Measurements from ENCODE around the gene SFT2D3.

SFT2D3 gene

DNA sequence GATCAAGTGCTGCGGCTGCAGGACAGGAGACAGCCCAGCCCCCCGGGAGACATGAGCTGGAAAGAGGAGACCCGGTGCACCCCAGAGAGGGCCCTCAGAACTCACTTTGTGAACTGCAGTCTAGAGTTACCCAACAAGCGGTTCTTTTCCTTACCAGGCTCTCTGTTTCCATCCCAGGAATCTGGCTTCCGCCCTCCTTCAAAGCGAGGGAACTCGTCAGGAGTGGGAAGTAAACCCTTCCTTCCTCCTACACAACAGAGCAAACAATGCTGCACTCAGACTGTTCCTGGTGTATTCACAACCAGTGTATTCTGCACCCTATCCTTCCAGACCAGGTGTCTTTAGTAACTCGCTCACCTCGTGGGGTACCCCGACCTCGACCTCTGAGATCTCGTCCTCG lies 8.0 kb downstream of the SFT2D3 start:
- no peak for DNase-seq (ENCODE audit: low read depth)

DNA sequence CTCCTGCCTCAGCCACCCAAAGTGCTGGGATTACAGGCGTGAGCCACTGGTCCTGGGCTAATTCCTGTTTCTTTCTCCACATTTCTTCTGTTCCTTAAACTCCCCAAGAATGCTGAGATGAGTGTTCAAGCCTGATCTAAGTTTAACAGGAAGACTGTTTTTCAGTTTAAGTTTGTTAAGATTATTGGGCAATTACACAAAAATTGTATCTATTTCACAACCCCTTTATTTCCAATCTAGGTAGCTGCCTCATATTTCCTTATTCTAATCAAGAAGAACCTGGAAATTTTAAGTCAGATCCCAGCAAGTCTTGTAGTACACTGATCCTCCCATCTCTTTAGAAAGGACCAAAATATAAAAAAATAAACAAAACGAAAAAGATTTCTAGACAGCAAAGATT lies 11.7 kb downstream of the SFT2D3 start:
- DNase-seq (ENCODE audit: low read depth): no peak

DNA sequence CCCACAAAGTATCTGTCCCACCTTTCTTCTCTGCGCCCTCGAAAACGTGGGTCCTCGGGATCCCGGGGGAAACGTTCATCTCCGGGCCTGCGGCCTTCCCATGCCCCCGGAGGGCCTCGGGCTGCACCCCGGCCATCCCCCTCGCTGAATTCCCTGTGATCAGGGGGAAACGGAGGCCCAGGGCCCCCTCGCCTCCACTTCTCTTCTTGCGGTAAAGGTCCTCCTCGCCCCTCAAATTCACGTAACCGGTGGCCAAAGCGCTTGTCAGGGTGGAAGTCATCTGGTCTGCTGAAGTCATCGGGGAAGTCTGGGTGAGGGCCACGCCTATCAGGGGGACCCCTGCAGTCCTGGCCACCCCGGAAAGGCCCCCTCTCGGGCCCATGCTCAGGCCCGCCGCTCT lies 12.3 kb downstream of the SFT2D3 start:
- no peak for DNase-seq (ENCODE audit: low read depth)

DNA sequence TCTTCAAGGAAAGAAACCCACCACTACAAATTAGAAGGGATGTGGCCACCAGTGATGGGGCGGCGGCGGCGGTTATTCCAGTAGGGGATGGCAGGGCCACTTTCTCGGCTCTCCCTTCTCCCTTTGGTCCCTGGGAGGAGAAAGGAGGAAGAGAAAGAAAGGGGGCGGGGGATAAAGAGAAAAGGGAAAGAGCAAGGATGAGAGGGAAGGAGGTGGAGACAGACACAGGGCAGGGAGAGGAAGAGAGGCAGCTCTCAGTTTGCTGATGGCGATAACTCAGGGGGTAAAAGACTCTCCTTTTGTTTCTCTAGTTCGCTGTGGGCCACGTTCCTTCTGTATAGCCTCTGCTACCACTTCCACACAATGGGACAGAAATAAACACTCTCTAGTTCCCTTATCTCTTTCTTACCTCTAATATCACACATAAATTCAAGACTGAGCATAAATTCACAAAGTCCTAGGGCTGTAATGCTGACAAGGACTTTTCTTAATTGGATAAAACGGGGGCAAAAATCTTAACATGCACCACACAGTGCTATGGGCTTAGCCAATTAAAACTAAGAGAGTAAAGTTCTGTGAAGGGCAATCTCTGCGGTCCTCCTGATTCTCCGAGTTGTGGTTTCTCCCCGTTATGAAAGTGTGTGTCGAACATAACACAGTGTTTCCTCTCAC lies 14.6 kb downstream of the SFT2D3 start:
- DNase-seq (ENCODE audit: low read depth): no peak

DNA sequence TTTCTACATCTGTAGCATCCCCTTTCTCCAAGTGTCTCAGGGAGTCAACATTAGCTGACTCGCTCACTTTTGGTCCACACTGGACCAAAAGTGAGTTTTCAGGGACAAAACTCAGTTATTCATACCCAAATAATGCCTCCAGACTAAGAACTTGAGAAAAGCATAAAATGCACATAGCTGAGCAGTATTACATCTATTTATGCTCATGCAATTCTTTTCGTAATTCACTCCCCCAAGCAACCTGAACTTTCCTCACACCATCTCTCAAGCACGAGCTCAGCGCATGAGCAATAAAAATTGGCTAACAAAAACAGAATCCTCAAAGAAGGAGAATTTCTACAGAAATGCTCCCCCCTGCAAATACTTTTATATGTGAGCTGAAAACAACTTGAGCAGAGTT lies 17.0 kb downstream of the SFT2D3 start:
- DNase-seq (ENCODE audit: low read depth): no peak

DNA sequence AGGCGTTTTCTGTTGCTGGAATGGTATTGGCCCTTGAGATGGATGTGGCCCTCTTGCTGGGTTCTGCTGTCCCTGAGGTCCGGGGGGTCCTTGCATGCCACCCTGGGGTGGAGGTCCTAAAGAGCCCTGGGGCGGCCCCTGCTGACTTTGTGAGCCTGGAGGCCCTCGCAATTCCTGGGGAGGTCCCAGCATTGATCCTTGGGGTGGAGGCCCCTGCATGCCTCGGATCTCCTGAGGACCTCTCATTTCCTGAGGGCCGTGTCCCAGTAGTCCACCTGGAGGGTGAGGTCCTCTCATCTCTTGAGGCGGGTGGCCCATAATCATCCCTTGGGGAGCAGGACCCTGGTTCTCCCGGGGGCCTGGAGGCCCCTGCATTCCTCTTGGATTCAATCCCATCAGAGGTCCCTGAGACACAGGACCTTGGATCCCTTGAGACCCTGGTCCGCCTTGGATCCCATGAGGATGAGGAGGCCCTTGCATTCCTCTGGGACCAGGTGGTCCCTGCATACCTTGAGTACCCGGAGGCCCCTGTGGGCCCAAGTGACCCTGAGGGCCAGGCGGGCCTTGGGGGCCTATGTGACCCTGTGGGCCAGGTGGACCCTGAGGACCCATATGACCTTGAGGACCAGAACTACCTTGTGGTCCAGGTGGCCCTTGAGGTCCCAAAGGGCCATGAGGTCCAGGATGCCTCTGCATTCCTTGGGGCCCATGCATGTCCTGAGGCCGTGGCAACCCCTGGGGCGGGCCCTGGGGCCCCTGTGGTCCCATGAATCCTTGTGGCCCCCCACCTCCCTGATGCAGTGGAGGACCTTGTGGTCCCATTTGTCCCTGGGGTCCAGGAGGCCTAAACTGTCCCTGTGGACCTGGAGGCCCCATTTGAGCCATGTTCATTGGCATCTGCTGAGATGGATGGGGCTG lies 18.3 kb downstream of the SFT2D3 start:
- no peak for DNase-seq (ENCODE audit: low read depth)

DNA sequence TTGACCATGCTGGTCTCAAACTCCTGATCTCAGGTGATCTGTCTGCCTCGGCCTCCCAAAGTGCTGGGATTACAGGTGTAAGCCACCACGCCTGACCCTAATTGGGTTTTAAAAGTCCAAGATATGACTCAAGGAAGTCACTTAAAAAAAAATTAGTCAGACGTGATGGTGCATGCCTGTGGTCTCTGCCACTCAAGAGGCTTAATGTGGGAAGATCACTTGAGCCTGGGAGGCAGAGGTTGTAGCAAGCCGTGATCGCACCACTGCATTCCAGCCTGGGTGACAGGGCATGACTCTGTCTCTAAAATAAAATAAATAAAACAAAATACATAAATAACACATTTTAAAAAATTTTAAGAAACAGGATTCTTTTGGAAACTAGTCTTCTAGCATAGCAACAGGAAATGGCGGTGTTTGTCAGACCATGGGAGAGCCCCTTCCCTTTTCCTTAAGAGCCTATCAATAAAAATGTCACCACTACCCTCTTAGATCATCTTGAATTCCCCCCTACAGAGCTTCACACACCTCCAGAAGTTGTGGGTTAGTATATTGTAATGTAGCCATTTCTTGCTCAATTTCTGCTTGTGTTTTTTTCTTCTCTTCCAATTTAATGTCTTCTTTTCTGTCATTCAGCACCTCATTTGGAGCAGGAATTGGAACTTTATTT lies 20.1 kb downstream of the SFT2D3 start:
- DNase-seq (ENCODE audit: low read depth): no peak

DNA sequence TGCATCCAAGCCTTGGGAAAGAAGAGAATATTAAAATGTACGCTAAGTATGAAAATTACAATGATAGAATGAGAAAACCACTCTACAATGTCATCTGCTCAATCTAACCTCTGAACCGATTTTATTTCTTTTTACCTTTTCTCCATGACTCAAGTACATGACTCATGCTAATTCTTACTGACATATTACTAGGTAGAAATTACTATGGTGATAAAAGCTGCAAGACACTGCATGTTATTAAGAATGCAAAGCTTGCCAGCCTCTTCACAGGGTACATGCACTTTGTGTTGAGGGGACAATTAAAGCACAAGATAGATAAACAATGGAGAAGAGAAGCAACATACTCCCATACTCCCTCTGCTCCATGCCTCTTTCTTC lies 20.7 kb downstream of the SFT2D3 start:
- DNase-seq (ENCODE audit: low read depth): no peak

DNA sequence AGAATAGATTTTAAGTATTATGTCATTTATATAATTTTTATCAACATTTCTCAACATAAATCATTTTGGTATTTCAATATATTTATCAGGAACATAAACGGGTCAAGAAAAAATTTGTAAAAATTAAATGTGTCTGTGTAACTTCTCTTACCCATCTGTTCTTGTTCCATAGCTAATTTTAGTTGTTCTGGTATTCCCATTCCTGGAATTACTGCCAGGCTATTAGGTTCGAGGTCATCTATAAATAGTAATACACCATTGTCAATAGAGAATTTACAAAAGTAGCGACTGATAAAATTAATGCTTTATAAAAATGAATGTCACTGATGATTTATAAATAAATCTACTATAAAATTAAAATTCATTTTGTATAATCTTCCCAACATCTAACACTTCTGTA lies 21.5 kb downstream of the SFT2D3 start:
- no peak for DNase-seq (ENCODE audit: low read depth)

DNA sequence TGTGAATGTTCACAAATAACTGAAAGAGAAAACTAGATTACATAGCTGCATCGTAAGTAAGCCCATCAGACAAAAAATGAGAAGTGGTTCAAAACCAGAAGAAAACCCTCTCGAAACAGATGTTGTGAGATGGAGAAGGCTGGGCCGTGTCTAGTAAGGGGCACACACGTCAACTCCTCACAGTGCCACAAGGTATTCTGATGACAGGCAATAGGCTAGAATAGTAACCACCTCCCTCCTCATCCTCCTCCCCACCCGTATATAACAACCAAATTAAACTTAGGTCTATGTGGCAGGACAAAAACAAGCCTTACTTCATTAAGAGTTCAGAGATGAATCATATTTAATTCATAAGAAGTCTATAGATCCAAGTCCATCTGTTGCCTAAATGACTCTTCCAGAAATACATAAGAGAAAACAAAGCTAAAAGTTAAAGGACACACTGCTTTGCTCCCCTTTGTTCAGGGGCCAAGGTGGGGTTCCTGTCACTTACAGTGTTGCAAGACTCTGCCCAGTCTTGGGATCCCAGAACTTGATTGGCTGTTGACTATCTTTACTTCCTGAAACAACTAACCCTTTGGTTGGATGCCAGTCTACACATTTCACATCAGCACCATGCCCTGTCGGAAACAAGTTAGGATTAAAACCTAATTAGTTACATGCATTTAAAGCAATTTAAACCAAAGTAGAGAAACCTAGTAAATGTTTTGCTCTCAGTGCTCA lies 25.0 kb downstream of the SFT2D3 start:
- DNase-seq (ENCODE audit: low read depth): no peak

DNA sequence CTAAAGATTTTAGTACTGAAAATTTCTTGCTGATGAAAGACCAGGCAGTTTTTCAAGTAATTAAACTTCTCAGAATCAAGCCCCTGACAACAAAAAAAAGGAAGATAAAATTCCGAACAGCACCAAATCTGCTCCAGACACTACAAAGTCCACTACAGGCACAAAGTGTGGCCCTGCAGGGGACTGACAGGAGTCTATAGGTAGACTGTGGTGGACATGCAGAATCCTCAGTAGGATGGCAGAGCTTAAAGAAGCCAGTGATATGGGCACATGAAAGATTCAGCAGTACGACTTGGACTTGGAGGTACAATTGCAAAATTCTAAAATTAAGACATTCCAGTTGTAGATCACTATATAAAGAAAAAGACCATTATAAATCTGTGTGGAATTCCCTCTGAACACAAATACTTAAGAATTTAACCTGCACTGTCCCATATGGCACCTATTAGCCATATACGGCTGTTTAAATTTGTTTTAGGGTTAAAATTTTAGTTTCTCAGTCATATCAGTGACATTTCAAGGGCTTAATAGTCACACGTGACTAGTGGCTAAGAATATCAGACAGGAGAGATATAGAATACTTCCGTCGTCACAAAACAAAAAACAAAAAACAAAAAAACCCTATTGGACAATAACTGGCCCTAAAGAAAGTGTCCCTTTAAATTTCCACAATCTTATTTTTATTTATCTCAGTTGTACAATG lies 32.0 kb downstream of the SFT2D3 start:
- no peak for DNase-seq (ENCODE audit: low read depth)

DNA sequence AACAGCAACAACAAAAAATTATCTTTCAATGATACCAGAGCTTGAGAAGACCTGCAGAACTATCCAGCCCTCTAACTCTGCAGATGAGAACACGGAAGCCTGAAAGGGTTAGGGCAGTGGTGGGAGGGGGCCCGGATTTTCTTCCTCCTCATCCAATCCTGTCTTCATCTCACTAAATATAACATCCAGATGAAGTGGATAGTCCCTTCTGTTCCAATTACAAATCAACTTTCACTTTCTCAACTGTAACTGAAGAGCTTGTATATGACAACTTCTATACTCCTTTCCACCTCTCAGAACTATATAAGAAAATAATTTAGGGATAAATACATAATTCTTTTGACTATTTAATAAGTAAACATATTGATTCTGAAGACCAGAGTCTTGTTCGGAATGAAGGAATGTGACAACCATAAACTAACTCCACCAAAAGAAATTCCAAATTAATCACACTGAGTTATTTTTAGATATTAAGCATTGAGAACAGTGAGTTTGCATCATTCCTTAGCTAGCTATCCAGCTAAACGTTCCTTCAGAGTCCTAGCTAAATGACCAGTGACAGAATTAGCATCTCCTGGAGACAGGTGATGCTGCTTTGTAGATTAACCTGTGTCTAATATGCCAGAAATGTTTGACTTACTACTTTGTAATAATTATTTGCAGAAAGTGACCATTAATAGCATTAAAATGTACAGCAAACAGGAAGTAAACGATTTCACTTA lies 32.7 kb downstream of the SFT2D3 start:
- DNase-seq (ENCODE audit: low read depth): no peak

DNA sequence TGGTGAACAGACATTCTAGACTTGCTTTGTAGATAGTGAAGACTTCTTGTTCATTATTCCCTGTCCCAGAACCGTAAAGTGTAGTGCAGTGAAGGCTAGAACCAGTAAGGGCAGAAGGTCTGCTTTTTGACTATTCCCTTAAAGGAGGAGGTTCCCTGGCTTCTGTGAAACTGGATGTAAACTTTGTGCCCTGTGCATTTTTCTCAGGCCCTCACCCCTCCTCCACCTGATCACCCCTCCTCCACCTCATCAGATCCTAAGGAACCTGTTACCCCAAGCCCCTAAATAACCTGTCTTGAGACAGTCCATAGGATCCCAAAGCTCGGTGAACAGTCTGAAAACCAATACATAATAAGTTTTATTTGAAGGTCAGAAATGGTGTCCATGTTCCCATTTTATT lies 33.7 kb downstream of the SFT2D3 start:
- DNase-seq (ENCODE audit: low read depth): no peak

DNA sequence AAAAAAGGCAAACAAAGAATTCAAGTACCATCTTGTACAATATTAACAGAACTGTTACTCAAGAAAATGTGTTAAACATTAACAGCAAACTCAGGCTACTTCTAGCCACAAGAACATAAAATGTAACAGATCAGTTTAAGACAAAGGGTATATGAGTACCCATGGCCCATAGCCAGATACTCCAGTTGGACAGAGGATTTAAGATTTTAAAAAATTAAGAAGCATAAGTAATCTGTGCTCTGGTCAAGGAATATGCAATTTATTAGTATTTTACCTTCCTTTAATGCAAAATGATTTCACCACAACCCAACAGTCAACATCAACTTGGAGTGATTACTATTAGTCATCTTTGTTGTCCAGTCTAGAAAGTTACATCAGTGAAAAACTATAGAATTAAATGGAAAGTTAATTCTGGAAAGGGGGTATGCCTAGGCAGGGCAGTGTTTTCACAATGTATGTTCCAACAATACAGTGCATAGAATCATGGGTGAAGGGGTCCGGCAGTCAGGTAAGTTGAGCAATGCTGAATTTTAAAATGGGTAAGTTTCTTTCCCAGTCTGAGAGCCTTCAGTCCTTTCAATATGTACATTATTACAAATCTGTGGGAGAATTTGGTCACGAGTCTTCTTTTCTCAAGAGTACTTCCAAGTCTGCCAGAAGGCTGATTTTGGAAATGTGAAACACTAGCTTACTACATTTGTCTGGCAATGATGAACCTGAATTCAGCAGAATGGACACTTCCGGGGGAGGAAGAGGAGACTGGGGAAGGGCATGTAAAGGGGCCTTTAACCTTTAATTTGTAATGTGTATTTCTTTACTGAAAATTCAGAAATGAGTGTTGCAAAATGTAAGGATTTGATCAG lies 34.5 kb downstream of the SFT2D3 start:
- no peak for DNase-seq (ENCODE audit: low read depth)

DNA sequence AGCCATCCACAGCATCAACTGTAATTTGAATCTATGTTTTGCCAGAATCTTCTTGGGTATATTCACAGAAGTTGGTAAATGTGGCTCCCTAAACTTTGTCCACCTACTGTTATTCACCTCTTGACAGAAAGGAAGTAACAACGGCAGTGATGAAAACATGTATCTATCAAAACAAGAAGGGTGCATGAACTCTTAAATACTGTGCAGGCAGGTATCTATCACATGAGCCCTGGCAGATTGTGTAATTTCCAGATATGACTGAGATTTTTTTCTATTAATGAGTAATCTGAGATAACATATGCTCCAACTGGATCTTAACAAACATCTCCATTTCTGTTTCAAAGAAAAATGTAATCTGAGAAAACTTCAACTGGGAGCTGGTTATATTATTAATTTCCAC lies 36.6 kb downstream of the SFT2D3 start:
- DNase-seq (ENCODE audit: low read depth): no peak

DNA sequence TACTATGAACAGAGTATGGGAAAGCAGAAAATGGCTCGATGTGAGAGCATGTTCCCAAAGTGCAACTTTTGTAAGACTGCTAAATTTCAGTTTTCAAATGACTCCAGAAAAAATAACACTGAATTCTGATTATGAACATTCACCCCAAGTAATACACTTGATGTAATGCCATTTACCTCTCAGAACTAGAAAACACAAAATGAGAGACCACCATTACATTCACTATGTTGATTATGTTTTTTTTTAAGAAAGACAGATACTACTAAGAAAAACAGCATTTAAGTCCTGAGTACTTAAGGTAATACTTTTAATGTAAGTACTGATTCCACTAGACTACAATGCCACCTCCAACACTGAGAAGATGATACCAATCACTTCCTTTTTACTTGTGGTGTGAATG lies 38.5 kb downstream of the SFT2D3 start:
- no peak for DNase-seq (ENCODE audit: low read depth)

DNA sequence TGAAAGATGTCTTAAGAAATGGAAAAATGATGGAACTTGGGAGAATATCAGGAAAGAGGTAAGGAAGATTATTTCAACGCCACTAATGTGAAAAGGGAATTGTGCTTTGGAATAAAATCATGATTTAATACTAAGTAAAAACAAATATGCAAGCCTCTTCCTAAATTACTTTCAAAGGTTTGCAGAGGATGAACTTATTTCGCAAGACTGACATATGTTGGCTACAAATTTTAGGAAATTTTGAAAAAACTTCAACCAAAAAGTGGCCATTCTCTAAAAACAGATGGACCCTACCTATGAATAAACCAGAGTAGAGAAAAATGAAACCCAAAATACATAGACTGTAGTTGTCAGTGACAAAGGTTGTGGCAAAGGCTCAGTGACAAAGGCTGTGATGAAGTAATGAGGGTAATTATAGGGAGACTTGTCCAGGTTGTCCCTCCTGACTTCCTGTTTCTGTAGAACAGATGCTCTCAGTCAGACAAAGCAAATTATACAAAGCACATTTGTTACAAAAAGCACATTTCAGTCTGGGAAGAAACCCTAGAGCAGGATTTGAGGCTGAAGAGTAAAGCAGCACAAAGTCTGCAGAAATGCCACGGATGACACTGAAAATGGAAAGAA lies 39.5 kb downstream of the SFT2D3 start:
- no peak for DNase-seq (ENCODE audit: low read depth)

DNA sequence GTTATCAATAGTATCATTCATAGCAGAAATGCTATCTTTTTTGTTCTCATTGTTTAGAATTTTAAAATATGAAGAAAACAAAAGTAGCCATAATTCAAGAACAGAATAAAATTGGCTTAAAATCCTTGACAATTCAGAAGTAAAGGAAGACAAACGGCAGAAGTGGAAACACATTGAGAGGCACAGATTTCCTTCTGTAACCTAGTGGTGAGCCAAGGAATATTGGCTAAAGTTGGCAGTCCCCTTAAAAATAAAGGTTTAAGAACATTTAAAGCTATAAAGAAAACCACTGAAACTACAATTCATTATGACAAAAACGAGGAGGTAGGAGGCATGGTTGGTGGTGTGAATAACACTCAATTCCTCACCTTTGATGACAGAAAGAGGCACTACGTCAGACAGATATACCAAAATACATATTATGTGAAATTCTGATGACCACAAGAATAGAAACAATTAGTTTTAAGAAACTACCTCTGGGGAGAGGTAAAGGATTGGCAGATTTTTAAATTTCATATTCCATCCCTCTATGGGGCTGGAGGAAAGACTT lies 42.3 kb downstream of the SFT2D3 start:
- DNase-seq (ENCODE audit: low read depth): no peak

DNA sequence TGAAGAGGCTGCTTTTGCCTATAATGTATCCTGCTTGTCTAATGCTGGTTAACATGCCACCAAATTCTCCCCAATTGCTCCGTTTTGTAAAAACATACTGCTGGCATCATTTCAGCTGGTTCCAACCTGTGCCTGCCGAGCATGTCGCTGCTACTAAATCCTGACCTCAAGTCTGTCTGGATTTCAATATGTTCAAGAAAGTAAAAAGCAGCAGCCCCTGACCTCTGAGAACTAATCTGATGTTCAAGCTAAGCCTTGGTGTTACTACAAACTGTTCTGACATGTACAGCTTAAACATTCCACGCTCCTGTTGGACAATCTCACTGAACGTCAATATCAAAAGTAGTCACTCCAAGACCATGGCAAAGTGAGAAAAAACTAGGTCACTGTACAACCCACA lies 46.3 kb downstream of the SFT2D3 start:
- DNase-seq (ENCODE audit: low read depth): no peak

Data from activated gamma-delta T cell treated with anti-CD3 and anti-CD28 coated beads, Interleukin-2, amount 50 U/mL, for 16 hours (primary cell).